ENCODE results near the gene LHPP. TPM values are rescaled to one million over a fixed set of nuclear protein-coding genes. Genes with fewer than 3 reads are reported as not detected.

Gene LHPP
- total RNA-seq, 1 experiment from 2014 or later: 6.6 TPM

- ChIA-PET CTCF (no interaction called here), POLR2A (ENCODE audit: unreplicated experiment) (no interaction called here)
- Histone ChIP-seq H3K9ac (ENCODE audit: low read length) (no peak overlapping the region), H3K36me3 (ENCODE audit: low read depth, low read length) (no peaks in the 10 kb centered on the region), H3K27ac (ENCODE audit: low read length) (no peak overlapping the region), H3K4me3 (ENCODE audit: low read length) (no peak overlapping the region), H4K20me1 (ENCODE audit: low read length) (no peaks in the 10 kb centered on the region), H3K9me3 (ENCODE audit: low read length) (no peaks in the 10 kb centered on the region), H3K9me2 (replicated peaks; ENCODE audit: low read length) (no peaks in the 10 kb centered on the region), H3F3A (ENCODE audit: low read length, unreplicated experiment) (no peaks in the 10 kb centered on the region), H3K79me2 (ENCODE audit: low read length) (no peaks in the 10 kb centered on the region), H3K4me1 (ENCODE audit: insufficient read depth, low read length) (no peaks in the 10 kb centered on the region), H3K4me2 (ENCODE audit: low read length) (no peak overlapping the region), H2AFZ (ENCODE audit: low read length) (no peak overlapping the region), H3K27me3 (ENCODE audit: low read length) (no peaks in the 10 kb centered on the region)
- DNase-seq (no peak), ATAC-seq (no peak)
- no TSS peak for BruUV-seq (replicated peaks)
- TF ChIP-seq CTCF (conservative IDR thresholded peaks at IDR 0.05; ENCODE audit: low read depth, low read length): no peak
- intact Hi-C loops (cut with micrococcal nuclease): no loop called here
Observed at GRCh38 chr10:124646483-124647352, 185.1 kb downstream of the LHPP start.

GRCh38 chr10:124647421-124648130 lies 186.0 kb downstream of the LHPP start:
- no peak overlapping the region for H2AFZ ChIP-seq (ENCODE audit: low read length)
- H3K9me2 ChIP-seq (replicated peaks; ENCODE audit: low read length): no peaks in the 10 kb centered on the region
- peak; percentile 6 for DNase-seq

More at GRCh38 chr10:124647421-124648130, 186.0 kb downstream of the LHPP start:
- Histone ChIP-seq H4K20me1 (ENCODE audit: low read length) (no peaks in the 10 kb centered on the region), H3K27me3 (ENCODE audit: low read length) (no peaks in the 10 kb centered on the region), H3K4me1 (ENCODE audit: insufficient read depth, low read length) (no peaks in the 10 kb centered on the region), H3K9me3 (ENCODE audit: low read length) (no peaks in the 10 kb centered on the region), H3K4me2 (ENCODE audit: low read length) (no peak overlapping the region), H3K79me2 (ENCODE audit: low read length) (no peaks in the 10 kb centered on the region), H3K36me3 (ENCODE audit: low read depth, low read length) (no peaks in the 10 kb centered on the region), H3K9ac (ENCODE audit: low read length) (no peak overlapping the region), H3K4me3 (ENCODE audit: low read length) (no peak overlapping the region), H3K27ac (ENCODE audit: low read length) (no peak overlapping the region), H3F3A (ENCODE audit: low read length, unreplicated experiment) (no peaks in the 10 kb centered on the region)
- ATAC-seq: peak; percentile 60
- peak; percentile 19; the same call in 1 of the 2 replicates for TF ChIP-seq CTCF (conservative IDR thresholded peaks at IDR 0.05; ENCODE audit: low read depth, low read length)
- TF ChIP-seq EZH2 (IDR thresholded peaks at IDR 0.05; ENCODE audit: low read length, unreplicated experiment): no peak
- TF ChIP-seq EZH2phosphoT487 (IDR thresholded peaks at IDR 0.05; ENCODE audit: borderline replicate concordance, low read length): no peak
- intact Hi-C loops (cut with micrococcal nuclease): no loop called here
- BruUV-seq (replicated peaks): no TSS peak
- POLR2A ChIA-PET (ENCODE audit: unreplicated experiment): no interaction called here
- CTCF ChIA-PET: no interaction called here
